GM23248 (cell line): Measurements from ENCODE around the gene FYB1. TPM values are rescaled to one million over a fixed set of nuclear protein-coding genes. Genes with fewer than 3 reads are reported as not detected.

ENCODE experiments used
- DNase-seq: peaks from one replicate; pipeline ENCODE4 v3.0.0-alpha.2; 2015
- H2AFZ ChIP-seq: fragments of 200-600 bp; sonication (generic); 2 replicates; pipeline ENCODE4 v1.6.1; 2016; ENCODE audit warnings: antibody characterized with exemption
- H3F3A ChIP-seq: fragments of 200-600 bp; sonication (generic); 2 replicates; pipeline ENCODE4 v1.6.1; 2016; ENCODE audit warnings: mild to moderate bottlenecking, antibody characterized with exemption, mixed run types; ENCODE audit not compliant: insufficient read depth
- H3K27ac ChIP-seq: fragments of 200-600 bp; sonication (generic); 2 replicates; pipeline ENCODE4 v1.5.1; 2016; ENCODE audit warnings: mild to moderate bottlenecking
- H3K27me3 ChIP-seq: fragments of 200-600 bp; sonication (generic); replicated peaks from 2 replicates; pipeline ENCODE4 v1.6.1; 2016; ENCODE audit warnings: mild to moderate bottlenecking; ENCODE audit not compliant: insufficient read depth
- H3K36me3 ChIP-seq: fragments of 200-600 bp; sonication (generic); 2 replicates; pipeline ENCODE4 v1.6.1; 2016; ENCODE audit warnings: low read depth, mild to moderate bottlenecking
- H3K4me1 ChIP-seq: fragments of 200-600 bp; sonication (generic); 2 replicates; pipeline ENCODE4 v1.6.1; 2016; ENCODE audit warnings: mild to moderate bottlenecking; ENCODE audit not compliant: insufficient read depth
- H3K4me2 ChIP-seq: fragments of 200-600 bp; sonication (generic); one replicate; pipeline ENCODE4 v1.6.1; 2016; ENCODE audit warnings: mild to moderate bottlenecking; ENCODE audit not compliant: unreplicated experiment
- H3K4me3 ChIP-seq: fragments of 200-600 bp; sonication (generic); 2 replicates; pipeline ENCODE4 v1.5.1; 2016; ENCODE audit warnings: mild to moderate bottlenecking
- H3K79me2 ChIP-seq: fragments of 200-600 bp; sonication (generic); 2 replicates; pipeline ENCODE4 v1.6.1; 2016; ENCODE audit warnings: mild to moderate bottlenecking; ENCODE audit not compliant: insufficient read depth
- H3K9ac ChIP-seq: fragments of 200-600 bp; sonication (generic); 2 replicates; pipeline ENCODE4 v1.6.1; 2016; ENCODE audit warnings: mild to moderate bottlenecking
- H3K9me2 ChIP-seq: fragments of 200-600 bp; sonication (generic); 2 replicates; pipeline ENCODE4 v1.6.1; 2016; ENCODE audit warnings: mixed run types, mild to moderate bottlenecking, moderate library complexity; ENCODE audit not compliant: insufficient read depth
- H3K9me3 ChIP-seq: fragments of 200-600 bp; sonication (generic); one replicate; pipeline ENCODE4 v1.6.1; 2017; ENCODE audit warnings: low read depth
- H4K20me1 ChIP-seq: fragments of 200-600 bp; sonication (generic); 2 replicates; pipeline ENCODE4 v1.6.0; 2016; ENCODE audit not compliant: insufficient read depth
- EZH2 ChIP-seq: fragments of 200-600 bp; sonication (generic); IDR thresholded peaks from 2 replicates; pipeline ENCODE4 v1.6.1; 2018; ENCODE audit warnings: antibody characterized with exemption, mild to moderate bottlenecking; ENCODE audit not compliant: insufficient read depth, poor library complexity, severe bottlenecking
- EZH2phosphoT487 ChIP-seq: fragments of 200-600 bp; sonication (generic); IDR thresholded peaks from 2 replicates; pipeline ENCODE4 v1.6.1; 2018; ENCODE audit warnings: antibody characterized with exemption, moderate library complexity, mild to moderate bottlenecking, low read depth; ENCODE audit not compliant: insufficient read depth
- WGBS, 2 experiments: methylation state at CpG; one replicate each; pipeline ENCODE4 v1.1.6; 2015 to 2017; ENCODE audit warnings: low lambda C conversion rate in 2 of 2, low coverage in 1 of 2; ENCODE audit errors: missing lambda C conversion rate in 2 of 2; 5-methylcytosine and 5-hydroxymethylcytosine counted together
- in situ Hi-C: fragments of 300-500 bp; cut with MboI; formaldehyde crosslinking; loops from 2 replicates; pipeline ENCODE4 v1.15.0; 2020
- polyA plus RNA-seq: library from polyadenylated mRNA; unstranded; fragments of >200 nt; fragmentation: Nextera tagmentation; extraction: Ambion mirVana; gene quantifications from 2 replicates; pipeline ENCODE4 v1.2.1, GENCODE V29; 2016
- total RNA-seq: library from RNA; depleted of rRNA; stranded (reverse); fragments of >200 nt; shearing (Covaris generic); gene quantifications from 2 replicates; pipeline ENCODE4 v1.2.3, GENCODE V29; 2014; rRNA removed

Gene FYB1, protein sequence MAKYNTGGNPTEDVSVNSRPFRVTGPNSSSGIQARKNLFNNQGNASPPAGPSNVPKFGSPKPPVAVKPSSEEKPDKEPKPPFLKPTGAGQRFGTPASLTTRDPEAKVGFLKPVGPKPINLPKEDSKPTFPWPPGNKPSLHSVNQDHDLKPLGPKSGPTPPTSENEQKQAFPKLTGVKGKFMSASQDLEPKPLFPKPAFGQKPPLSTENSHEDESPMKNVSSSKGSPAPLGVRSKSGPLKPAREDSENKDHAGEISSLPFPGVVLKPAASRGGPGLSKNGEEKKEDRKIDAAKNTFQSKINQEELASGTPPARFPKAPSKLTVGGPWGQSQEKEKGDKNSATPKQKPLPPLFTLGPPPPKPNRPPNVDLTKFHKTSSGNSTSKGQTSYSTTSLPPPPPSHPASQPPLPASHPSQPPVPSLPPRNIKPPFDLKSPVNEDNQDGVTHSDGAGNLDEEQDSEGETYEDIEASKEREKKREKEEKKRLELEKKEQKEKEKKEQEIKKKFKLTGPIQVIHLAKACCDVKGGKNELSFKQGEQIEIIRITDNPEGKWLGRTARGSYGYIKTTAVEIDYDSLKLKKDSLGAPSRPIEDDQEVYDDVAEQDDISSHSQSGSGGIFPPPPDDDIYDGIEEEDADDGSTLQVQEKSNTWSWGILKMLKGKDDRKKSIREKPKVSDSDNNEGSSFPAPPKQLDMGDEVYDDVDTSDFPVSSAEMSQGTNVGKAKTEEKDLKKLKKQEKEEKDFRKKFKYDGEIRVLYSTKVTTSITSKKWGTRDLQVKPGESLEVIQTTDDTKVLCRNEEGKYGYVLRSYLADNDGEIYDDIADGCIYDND
- total RNA-seq (under 0.01 TPM in 1 of 2 replicates, not detected in the other), polyA plus RNA-seq (0.08 and 0.11 TPM in 2 replicates)

DNA sequence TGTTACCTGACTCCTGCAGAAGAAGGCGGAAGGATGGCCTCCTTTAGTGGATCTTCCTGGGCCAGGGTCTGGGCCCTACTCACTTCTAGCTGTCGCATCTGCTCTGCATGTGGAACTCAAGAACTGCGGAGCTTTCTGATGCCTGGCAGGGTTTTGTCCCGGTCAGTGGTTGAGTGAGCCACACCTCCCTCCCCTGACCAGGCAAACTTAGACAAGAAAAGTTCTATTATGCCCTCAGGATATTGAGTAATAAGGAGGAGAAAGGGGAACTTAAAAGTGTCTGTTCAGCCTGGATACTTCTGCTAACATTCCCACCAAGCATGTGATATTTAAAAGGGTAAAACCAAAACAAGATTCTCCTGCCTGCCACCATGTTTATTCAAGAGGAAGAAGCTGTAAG, at the start of gene FYB1:
TSS of gene FYB1 (minus strand) at position 127 of the 400 bp plus-strand sequence. CDS start 16,603 bp downstream, outside the sequence.
- no peaks in the 10 kb centered on the region for H3K36me3 ChIP-seq
- peak; percentile 59 for DNase-seq
- peak within 1 kb of the TSS; percentile 65 for H2AFZ ChIP-seq
- 0 out of 2 replicates have a peak within 1 kb of the TSS, but pooled peaks have one; percentile 7 for H3K4me3 ChIP-seq
- no peaks in the 10 kb centered on the region for H3K9me3 ChIP-seq
- no peaks in the 10 kb centered on the region for H4K20me1 ChIP-seq
- H3K27me3 ChIP-seq: no peaks in the 10 kb centered on the region
- no peaks in the 10 kb centered on the region for H3K79me2 ChIP-seq
- H3K9me2 ChIP-seq: no peaks in the 10 kb centered on the region
- no peaks in the 10 kb centered on the region for H3F3A ChIP-seq
- H3K4me2 ChIP-seq: peak within 1 kb of the TSS; percentile 11
- H3K27ac ChIP-seq: no peak within 1 kb of the TSS
- WGBS, 2 experiments: 23 to 26% methylated on average over 4 of the region's 4 CpGs
- no peak within 1 kb of the TSS for H3K9ac ChIP-seq
- TF ChIP-seq EZH2phosphoT487 (no peak), EZH2 (no peak)
- in situ Hi-C loops: loop anchor here (25.0 kb wide), 1 partner anchor 343 kb away; no protein-coding TSS in a partner anchor
- H3K4me1 ChIP-seq: peaks cover 13% of the 10 kb centered on the region

DNA sequence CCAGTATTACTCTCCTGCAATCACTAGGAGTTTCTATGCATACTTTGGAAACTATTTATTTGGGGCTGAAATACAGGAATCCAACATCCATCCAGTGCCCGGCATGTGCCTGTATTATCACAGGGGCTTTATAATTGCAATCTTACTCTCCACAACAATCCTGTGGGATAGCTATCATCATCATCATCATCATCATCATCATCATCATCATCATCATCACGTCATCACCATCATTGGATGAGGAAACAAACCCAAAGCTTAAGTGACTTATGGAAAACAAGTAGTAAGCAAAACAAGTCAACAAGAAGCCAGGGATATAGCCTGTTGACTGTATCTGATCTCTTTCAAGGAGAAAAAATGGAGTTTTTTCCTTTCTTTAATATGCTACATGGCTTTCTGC, 47.8 kb upstream of the FYB1 start:
- Histone ChIP-seq H4K20me1 (no peaks in the 10 kb centered on the region), H3K36me3 (no peaks in the 10 kb centered on the region), H3F3A (no peaks in the 10 kb centered on the region; the same call in 1 of the 2 replicates), H3K4me2 (no peak overlapping the region), H3K4me1 (peaks cover 6% of the 10 kb centered on the region), H2AFZ (no peak overlapping the region), H3K4me3 (no peak overlapping the region), H3K9ac (no peak overlapping the region), H3K9me3 (no peaks in the 10 kb centered on the region), H3K9me2 (no peaks in the 10 kb centered on the region), H3K27ac (no peak overlapping the region), H3K79me2 (no peaks in the 10 kb centered on the region), H3K27me3 (no peaks in the 10 kb centered on the region)
- WGBS, 2 experiments: 92 to 94% methylated on average over 2 of the region's 2 CpGs
- in situ Hi-C loops: no loop called here
- TF ChIP-seq EZH2: no peak
- DNase-seq: no peak

DNA sequence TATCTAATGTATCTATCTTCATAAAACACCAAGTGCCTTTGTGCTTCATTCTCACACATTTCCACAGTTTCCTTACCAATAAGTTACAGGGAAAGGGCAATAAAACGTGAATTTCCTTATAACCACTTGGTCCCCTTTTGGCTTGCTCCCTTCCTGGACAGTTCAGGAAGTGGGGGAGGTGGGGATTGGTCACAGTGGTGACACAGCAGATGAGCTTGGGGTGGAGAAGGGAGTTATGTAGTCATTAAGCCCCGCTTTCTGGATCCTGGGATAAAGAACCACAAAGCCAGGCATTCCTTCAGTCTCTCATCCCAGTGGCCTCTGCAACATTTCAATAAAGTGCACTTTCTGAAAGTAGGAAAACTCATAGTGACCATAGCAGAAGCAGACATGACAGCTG, 47.1 kb upstream of the FYB1 start:
- Histone ChIP-seq H4K20me1 (no peaks in the 10 kb centered on the region), H3K4me2 (no peak overlapping the region), H3K4me3 (no peak overlapping the region), H3K4me1 (peaks cover 6% of the 10 kb centered on the region), H3K27me3 (no peaks in the 10 kb centered on the region), H2AFZ (peak overlapping the region; percentile 23), H3K9me3 (no peaks in the 10 kb centered on the region), H3K79me2 (no peaks in the 10 kb centered on the region), H3K9ac (no peak overlapping the region), H3F3A (no peaks in the 10 kb centered on the region; the same call in 1 of the 2 replicates), H3K9me2 (no peaks in the 10 kb centered on the region), H3K36me3 (no peaks in the 10 kb centered on the region), H3K27ac (no peak overlapping the region)
- DNase-seq: peak; percentile 62
- in situ Hi-C loops: no loop called here
- WGBS, 2 experiments: 0% methylated on average over 2 of the region's 2 CpGs
- TF ChIP-seq EZH2: no peak
- TF ChIP-seq EZH2phosphoT487: no peak

DNA sequence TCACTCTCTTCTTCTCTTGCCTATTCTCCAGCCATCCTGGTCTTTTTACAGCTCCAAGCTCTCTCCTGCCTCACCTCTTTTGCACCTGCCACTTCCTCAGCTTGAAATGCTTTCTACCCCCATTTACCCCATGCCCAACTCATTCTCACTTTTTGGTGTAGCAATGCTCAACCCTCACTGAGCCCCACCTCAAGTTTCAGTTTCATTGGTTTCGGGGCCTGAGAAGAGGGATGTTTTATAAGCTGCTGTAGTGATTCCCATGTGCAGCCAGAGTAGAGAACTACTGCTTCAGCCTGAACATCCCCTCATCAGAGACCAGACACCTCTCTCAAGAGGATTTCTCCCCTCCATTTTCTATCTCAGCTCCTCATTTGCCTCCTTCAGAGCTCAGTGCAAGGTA, 45.2 kb upstream of the FYB1 start:
- TF ChIP-seq EZH2phosphoT487 (no peak), EZH2 (no peak)
- 96 to 100% methylated on average over 1 of the region's 1 CpG for WGBS, 2 experiments
- Histone ChIP-seq H3K27me3 (no peaks in the 10 kb centered on the region), H3K4me2 (no peak overlapping the region), H3K4me3 (no peak overlapping the region), H3K79me2 (no peaks in the 10 kb centered on the region), H3F3A (no peaks in the 10 kb centered on the region), H2AFZ (no peak overlapping the region), H3K4me1 (peaks cover 6% of the 10 kb centered on the region), H3K36me3 (no peaks in the 10 kb centered on the region), H3K9me2 (no peaks in the 10 kb centered on the region), H4K20me1 (no peaks in the 10 kb centered on the region), H3K27ac (no peak overlapping the region), H3K9ac (no peak overlapping the region), H3K9me3 (no peaks in the 10 kb centered on the region)
- in situ Hi-C loops: no loop called here
- DNase-seq: no peak
